Measurements from ENCODE around the gene GREM1.

Gene GREM1

DNA sequence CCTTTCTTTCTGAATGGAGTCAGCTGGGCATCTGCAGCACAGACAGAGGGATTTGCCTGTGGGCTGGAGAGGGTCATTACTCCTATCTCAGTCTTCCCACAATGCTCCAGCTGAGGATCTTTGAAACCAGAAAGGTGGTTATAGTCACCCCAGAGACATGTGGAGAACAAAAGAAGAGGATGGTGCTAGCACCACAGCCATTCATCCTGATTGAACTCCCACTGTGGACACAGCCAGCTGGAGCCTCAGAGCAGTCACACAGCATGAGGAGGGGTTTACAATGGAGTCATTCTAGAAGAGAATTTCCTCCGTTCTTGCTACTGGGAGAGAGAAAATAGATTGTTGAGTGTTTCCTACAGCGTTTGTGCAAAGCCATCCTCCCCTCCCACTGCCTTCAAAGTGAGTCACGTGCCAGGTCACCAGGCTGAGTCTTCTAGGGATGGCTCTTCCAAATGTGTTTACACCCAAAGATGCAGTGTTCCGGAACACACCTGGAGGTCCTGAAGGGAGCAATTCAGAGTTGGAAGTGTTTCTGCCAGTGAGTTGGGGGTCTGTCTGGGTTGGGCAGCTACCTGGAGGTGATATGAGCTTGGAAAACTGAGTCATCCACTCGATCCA is 18.9 kb upstream of the GREM1 start:
- DNase-seq = no peak

DNA sequence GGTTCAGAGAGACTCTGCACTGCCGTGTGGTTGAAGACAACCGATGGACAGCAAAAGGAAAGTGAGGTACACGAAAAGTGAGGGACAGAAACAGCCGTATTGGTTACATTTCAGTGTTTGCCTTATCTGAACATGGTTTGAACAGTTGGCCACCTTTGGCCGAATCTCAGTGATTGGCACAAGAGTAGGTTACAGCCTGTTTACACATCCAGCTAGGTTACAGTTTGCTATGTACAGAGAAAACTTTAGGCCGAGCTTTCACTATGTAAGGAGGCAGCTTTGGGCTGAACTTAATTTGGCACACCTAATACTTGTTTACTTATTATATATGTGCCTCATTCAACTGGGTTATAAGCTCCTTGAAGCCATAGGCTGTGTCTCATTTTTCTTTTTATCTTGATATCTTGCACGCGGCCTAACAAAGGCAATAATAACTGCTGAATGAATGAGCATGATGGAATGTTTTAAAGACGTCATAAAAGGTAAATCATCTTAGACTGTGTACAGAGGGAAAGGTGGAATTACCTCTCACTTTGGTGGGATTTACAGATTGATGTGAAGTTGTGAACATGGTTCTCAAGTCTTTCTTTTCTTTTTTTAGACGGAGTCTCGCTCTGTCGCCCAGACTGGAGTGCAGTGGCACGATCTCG is 17.2 kb upstream of the GREM1 start:
- DNase-seq = no peak

DNA sequence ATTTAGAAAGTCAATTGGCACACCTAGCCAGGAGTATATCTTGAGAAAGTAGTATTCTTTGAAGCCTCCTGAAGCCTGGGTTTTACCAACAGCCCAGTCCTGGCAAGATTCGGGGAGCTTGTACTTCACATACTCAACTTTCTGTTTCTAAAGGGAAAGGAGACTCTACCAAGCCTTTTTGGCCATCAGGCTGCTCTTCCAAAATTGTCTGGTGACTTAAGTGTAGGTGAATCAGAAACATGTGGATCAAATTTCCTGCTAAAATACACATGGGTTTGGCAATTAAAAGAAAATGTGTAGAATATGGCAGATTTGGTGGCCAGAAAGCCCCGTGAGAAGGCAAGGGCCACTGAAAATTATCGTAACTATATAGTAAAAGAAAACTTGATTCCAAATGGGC is 15.9 kb upstream of the GREM1 start:
- no peak for DNase-seq

DNA sequence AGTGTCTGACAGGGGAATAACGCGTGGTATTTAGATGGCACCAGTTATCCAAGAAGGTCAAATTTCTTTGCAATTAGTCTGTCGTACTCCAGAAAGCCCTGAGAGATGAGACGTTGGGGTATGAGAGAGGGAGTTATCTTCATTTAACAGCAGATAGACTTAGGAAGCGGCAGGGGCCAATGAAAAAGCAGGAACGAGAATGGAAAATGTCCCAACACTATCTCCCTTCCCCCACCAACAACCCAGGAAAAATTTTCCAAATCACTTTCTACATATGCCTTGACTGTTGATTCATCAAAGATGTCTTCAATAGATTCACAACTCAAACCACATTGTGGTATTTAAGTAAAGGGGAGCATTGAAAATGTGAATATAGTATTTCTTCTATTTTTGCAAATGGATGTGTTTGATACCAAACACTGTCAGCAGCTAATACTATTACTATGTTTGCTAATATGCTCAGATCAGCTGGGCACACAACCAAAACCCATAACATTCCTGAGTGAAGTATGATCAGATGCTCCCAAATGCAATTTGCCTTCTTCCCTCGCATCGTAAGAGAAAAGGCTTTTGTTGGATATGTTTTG is 13.3 kb upstream of the GREM1 start:
- no peak for DNase-seq

DNA sequence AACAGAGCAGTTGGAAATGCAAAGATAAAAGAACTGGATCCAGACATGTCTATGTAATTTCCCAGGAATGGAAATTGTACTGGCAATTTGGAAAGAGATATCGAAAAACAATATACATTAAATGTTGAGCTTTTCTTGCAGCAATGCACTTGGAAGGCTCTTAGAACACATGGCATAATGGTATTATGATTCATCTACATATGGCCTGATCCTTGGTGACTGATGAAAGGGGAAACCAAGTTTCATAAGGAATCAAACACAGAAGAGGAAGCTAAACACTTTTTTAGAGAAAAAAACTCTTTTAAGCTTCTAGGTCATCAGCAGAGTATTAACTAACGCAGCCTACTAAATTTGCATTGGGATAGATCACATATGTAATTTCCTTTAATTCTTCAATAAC is 12.4 kb upstream of the GREM1 start:
- DNase-seq = no peak

DNA sequence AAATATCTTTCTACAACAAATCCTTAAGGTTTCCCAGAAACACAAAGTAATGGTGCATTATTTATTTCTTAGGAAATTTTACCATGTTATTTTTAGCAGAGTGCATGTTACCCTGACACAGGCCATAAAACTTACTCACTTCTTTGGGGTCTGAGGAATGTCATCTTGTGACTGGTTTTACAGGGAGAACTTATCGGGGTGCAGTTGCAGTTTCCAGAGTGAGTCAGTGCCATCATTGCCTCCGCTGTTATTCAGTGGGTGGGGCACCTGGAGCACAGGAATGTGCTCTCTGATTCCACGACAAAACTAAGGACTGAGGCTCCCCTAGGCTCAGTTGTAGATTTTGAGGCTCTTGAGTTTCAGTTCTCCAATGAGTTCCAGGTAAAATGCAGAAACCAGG is 11.1 kb upstream of the GREM1 start:
- DNase-seq = no peak

DNA sequence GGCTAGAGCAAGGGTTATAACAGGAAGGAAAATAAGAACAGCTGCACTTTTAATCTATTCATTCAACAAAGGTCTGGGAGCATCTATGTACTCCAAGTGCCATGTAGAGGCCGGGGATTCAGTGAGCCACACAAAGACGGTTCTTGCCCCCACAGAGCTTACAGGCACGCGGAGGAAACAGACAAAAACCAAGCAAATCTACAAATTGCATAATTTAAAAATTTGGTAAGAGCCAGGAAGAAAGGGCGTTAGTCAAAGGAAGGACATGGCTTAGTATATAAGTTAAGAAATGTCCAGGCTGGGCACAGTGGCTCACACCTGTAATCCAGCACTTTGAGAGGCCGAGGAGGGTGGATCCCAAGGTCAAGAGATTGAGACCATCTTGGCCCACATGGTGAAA is 10.4 kb upstream of the GREM1 start:
- no peak for DNase-seq

DNA sequence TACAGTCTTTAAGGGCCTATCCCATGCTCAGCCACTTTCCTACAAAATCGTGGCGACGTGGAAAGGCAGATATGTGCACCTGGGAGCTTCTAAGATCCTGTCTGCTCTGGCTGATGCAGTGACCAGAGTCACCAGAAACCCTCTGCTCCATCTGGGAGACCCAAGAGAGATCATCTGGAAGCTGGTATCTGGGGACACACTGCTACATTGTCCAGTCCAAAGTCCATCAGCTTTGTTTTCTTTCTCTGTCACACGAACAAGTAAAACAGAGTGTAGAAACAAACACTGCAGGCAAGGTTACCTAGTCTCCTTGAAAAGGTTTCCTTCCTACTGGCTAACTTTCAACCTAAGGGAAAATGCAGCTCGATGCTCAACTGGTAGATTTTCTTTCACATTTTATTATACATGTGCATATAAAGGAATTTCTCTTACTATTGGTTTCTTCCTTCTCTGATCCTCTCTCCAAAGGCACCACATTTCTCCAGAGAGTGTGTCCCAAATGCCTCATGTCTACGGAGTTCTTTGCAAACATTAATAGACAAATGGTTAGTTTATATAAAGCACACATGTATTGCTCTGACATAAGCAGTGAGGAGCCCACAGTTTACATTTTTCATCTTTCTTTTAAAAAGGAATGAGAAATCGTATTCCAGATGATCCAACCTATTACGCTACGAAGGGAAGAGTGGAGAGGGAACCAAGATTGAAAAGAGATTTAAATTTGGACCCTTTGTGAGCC is 8.3 kb upstream of the GREM1 start:
- no peak for DNase-seq

DNA sequence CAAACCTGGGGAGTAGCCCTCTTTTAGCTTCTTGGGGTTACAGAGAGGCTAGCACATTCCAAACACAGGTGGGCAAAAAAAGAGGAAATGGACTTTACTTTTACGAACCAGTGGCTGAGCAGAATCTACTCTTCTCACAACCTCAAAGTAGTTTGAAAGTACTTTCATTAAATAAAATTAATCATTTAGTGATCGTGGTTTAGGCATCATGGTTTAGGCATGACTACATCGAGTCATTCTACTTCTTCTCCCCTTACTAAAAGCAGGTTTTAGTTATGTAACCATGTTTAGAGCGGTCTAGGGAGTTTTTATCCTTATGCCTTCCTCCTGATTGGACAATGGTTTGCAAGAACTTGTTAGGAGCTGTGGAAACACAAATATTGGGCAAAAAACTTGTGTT is 2.5 kb upstream of the GREM1 start:
- no peak for DNase-seq

DNA sequence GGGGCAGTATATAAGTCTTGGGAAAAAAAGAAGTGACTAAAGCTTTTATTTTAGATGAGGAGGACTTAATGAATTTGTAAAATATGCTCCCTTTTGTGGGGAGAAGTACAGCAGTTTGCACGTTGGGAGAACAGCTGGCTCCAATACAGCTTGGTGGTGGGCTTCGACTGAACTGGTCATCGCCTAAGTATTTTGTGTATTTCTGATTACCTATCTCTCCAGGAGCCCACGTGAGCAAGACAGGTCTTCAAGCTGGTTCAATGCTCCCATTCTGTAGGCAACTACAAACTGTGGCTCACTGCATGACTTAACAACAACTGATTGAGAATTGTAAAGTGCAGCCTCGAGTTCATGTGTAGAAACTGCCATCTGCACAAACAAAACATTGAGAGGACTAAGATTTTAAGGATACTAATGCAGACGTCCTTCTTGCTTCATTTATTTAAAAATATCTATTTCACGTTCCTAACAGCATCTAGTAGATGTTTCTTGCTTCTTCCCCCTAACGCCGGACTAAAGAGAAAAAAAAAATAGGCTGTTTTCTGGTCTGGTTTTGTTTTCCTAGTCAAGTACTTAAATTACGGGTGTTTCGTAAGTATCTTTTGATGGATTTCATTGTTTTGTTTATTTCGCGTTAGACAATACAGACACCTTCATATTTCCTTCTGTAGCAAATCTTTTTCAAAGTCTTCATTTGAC is 1.4 kb upstream of the GREM1 start:
- DNase-seq = no peak

DNA sequence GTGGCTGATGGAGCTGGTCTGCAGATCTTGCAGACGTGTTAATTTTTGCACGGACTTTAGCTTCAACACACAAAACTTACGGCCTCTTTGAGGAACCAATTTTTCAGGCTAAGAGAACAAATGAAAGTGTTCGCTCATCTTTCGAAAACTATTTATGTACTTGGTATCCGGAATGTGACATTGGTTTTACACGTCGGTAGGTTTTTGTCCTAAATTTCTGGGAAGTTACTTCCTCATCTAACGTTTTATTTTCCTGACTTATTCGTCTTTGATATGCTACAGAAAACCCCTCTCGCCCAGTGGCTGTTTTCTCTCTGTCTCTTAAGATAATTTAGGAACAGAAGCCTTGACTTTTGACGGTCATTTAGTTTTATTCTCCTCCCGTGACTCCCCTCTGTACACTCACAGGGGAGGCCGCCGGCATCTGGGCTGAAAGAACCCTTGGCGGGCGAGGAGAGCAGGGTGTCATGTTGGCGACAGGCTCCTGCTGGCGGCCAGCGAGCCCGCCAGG is 834 bp upstream of the GREM1 start:
- DNase-seq = no peak

DNA sequence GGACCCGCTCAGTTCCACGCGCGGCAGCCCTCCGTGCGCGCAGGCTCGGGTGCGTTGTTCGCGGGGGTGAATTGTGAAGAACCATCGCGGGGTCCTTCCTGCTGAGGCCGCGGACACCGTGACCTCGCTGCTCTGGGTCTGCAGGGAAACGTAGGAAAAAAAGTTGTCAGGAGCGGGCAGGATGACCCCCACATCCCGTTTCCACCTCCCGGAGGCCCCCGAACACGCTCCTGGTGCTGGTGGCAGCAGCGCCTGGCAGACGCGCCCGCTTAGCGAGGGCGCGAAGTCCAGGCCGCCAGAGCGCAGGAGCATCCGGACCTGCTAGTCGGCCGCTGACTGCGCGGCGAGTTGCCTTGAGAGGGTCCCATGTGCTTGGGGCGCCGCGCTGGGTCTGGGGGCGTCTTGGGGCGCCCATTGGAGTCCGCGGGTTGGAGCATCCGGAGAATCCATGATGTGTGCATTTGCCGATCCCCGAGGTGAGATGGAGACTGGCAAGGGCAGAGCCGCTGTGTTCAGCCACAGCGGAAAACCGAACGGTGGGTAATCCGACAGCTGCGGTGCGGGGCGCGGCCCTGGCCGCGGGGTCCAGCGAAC is 520 bp downstream of the GREM1 start:
- no peak for DNase-seq

DNA sequence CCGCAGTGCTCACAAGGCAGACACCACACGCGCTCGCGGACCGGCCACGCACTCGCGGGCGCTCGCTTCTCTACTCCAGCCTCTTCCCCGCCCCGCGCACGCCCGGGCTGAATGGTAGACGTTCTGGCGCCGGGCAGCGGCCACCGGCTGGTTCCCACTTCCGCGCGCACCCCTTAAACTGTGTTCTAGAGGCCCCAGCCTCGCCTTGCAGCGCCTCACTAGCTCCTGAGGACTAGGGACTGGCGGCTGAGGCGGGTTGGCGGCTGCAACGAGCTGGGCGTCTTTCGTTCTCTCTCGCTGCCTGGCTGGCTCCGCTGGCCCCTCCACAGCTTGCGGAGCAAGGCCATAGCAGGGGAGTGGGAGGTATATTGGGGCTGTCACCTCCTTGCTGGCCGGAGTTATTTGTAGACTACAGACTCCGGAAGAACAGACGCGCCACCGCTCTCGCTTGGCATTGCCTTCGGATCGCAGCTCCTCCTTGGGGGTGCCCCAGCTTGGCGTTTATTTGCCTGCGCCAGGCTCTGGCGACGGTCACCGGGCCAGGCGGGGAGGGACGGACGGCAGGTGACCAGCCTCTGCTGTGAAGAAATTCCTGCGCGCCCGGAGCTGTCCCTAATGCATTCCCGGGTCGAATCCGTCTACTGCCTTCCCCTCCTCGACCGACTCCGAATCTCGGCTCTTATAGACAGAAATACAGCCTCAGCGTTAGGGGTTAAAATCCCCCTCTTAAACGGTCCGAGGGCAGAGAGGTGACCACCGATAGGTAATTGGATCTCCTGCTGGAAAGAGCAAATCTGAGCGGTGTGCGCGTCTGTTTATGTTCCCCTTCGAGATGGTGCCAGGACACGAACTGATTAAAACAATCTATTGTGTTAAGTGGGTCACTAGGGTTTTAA is 1.3 kb downstream of the GREM1 start:
- no peak for DNase-seq

DNA sequence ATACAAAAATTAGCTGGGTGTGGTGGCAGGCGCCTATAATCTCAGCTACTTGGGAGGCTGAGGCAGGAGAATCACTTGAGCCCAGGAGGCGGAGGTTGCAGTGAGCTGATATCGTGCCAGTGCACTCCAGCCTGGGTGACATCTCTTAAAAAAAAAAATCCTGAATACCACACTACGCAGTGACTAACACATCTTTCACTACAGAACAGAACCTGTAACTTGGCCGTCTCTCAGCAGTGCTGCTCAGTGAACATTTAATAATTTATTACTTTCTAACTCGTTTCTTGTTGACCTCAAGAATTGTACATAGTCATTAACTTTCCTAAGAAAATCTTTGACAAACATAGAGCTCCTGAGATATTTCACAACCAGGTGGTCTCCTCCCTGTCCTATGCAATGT is 3.8 kb downstream of the GREM1 start:
- no peak for DNase-seq

DNA sequence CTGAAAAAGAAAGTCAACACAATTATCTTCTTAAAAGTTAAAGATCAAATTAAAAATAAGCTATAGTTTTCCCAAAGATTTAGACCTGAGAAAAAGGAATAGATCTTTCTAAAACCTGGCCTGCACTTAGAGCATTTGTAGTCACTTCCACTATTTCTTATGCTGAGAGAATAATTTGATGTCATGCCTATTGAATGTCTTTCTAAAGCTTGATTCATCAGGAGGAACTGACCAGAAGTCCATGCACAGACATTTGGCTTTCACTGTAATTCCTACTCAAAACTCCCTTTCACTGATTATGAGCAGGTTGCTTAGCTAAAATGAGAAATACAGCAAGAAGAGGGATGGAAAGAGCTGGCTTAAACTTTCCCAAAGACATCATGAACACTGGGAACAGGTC is 4.3 kb downstream of the GREM1 start:
- no peak for DNase-seq

DNA sequence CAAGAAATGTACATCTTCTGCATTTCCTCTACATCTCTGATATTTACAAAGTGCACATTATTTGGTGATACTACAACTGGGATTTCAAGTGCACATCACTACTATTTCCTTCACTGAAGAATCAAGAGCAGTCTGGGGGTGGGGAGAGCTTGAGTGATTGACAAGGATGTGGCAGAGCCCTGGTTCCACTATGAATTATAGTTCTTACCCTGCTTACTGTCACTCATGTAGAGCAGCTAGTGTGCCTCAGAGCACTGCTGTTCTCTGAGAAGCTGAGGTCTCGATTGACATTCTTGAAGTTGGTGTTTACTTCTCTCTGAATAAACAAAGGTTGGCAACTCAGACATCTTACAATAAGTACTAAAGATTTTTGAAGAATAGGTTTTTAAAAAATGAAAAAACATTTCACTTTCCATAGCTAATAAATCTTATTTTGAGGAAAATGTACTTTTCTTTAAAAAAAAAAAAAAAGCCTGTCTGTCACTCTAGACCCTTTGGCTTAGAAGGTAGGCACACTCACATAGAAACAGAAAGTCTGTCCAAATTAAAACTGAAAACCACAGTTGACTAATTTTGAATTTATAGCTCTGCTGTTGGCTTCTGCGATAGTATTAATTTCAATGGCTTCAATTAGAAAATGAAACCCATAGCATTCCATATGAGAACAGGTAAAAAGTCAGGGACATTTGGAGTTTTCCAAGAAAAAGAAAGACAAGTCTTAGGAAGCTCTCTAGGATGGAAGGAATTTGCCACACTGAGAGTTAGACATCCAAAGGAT is 5.6 kb downstream of the GREM1 start:
- no peak for DNase-seq

DNA sequence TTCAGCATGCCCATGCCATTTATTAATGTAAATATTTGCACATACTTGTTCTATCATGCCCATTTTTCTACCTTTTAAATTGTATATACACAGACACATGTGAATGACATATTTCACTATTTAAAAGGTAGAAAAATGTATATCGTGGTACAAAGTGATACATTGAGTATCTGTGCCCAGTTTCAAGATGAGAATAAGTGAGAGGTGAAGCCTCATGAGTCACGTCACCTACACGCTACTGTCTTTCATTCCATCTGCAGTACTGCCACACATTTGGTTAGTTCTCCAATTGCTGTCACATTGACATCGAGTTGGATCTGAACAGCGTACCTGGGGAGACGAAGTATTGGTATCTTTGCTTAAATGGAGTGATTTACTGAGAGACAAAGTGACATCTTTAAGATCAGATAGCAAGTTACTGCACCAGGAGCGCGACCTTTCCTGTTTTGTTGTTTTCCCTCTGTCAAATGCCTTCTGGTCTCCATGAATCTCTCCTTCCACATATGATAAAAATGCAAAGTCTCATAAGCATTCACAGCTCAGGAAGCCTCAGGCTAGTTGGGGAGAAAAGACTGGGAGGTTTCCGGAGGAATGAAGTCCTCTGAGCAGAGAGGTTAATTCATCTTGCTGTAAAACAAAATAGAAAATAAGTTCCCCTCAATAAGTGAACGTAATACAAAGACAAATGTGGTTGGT is 12.0 kb downstream of the GREM1 start:
- no peak for DNase-seq

DNA sequence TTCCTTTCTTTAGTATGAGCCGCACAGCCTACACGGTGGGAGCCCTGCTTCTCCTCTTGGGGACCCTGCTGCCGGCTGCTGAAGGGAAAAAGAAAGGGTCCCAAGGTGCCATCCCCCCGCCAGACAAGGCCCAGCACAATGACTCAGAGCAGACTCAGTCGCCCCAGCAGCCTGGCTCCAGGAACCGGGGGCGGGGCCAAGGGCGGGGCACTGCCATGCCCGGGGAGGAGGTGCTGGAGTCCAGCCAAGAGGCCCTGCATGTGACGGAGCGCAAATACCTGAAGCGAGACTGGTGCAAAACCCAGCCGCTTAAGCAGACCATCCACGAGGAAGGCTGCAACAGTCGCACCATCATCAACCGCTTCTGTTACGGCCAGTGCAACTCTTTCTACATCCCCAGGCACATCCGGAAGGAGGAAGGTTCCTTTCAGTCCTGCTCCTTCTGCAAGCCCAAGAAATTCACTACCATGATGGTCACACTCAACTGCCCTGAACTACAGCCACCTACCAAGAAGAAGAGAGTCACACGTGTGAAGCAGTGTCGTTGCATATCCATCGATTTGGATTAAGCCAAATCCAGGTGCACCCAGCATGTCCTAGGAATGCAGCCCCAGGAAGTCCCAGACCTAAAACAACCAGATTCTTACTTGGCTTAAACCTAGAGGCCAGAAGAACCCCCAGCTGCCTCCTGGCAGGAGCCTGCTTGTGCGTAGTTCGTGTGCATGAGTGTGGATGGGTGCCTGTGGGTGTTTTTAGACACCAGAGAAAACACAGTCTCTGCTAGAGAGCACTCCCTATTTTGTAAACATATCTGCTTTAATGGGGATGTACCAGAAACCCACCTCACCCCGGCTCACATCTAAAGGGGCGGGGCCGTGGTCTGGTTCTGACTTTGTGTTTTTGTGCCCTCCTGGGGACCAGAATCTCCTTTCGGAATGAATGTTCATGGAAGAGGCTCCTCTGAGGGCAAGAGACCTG is 13.2 kb downstream of the GREM1 start:
- peak; percentile 5 for DNase-seq

DNA sequence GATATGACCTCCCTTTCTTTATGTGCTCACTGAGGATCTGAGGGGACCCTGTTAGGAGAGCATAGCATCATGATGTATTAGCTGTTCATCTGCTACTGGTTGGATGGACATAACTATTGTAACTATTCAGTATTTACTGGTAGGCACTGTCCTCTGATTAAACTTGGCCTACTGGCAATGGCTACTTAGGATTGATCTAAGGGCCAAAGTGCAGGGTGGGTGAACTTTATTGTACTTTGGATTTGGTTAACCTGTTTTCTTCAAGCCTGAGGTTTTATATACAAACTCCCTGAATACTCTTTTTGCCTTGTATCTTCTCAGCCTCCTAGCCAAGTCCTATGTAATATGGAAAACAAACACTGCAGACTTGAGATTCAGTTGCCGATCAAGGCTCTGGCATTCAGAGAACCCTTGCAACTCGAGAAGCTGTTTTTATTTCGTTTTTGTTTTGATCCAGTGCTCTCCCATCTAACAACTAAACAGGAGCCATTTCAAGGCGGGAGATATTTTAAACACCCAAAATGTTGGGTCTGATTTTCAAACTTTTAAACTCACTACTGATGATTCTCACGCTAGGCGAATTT is 14.9 kb downstream of the GREM1 start:
- DNase-seq = no peak
